GM19099 (cell line): Measurements from ENCODE around the gene KLRK1.

Source experiments
- POLR2A ChIP-seq: IDR thresholded peaks from 3 replicates; pipeline ENCODE4 v1.6.1; 2011; ENCODE audit warnings: low read depth; ENCODE audit not compliant: insufficient read length; ENCODE audit errors: extremely low read depth

KLRK1 gene

GRCh38 chr12:10381928-10382628 lies 7.8 kb downstream of the KLRK1 start:
- no peak for TF ChIP-seq POLR2A

GRCh38 chr12:10374624-10375018 lies 15.2 kb downstream of the KLRK1 start:
- TF ChIP-seq POLR2A, result no peak

GRCh38 chr12:10372559-10372958 lies 17.3 kb downstream of the KLRK1 start:
- no peak for TF ChIP-seq POLR2A

- TF ChIP-seq POLR2A, result no peak
Observed at GRCh38 chr12:10369557-10370415, 20.1 kb downstream of the KLRK1 start.

GRCh38 chr12:10368206-10369171 lies 21.4 kb downstream of the KLRK1 start:
- TF ChIP-seq POLR2A, result no peak

GRCh38 chr12:10366875-10367274 lies 23.0 kb downstream of the KLRK1 start:
- TF ChIP-seq POLR2A, result no peak

- TF ChIP-seq POLR2A, result no peak
Observed at GRCh38 chr12:10365696-10366405, 24.0 kb downstream of the KLRK1 start.

- TF ChIP-seq POLR2A, result no peak
Observed at GRCh38 chr12:10364815-10365622, 24.8 kb downstream of the KLRK1 start.

GRCh38 chr12:10363914-10364814 lies 25.7 kb downstream of the KLRK1 start:
- TF ChIP-seq POLR2A, result peak; percentile 18

- no peak for TF ChIP-seq POLR2A
Observed at GRCh38 chr12:10363658-10363913, 26.3 kb downstream of the KLRK1 start.

- no peak for TF ChIP-seq POLR2A
Observed at GRCh38 chr12:10362828-10363657, 26.8 kb downstream of the KLRK1 start.

- TF ChIP-seq POLR2A, result no peak
Observed at GRCh38 chr12:10362325-10362724, 27.5 kb downstream of the KLRK1 start.
